HL-60/S4 treated with retinoic acid at 250 ng/mL for 4 days and 3 days (cell line): ENCODE results near the gene MITF.

ENCODE experiments used
- in situ Hi-C: fragments of 300-500 bp; cut with MboI; formaldehyde crosslinking; loops from 2 replicates; pipeline ENCODE4 v1.7.0; 2022; ENCODE audit warnings: low sequenced_read_pairs

MITF gene

GRCh38 chr3:70000028-70000410 lies 260.8 kb downstream of the MITF start:
- in situ Hi-C loops = no loop called here

GRCh38 chr3:70000563-70001081 lies 261.4 kb downstream of the MITF start:
- in situ Hi-C loops = no loop called here

GRCh38 chr3:70003119-70003518 lies 263.9 kb downstream of the MITF start:
- in situ Hi-C loops = no loop called here

GRCh38 chr3:70006089-70006488 lies 266.8 kb downstream of the MITF start:
- in situ Hi-C loops = no loop called here

GRCh38 chr3:70010346-70010745 lies 271.1 kb downstream of the MITF start:
- in situ Hi-C loops = no loop called here

GRCh38 chr3:70011582-70011981 lies 272.3 kb downstream of the MITF start:
- in situ Hi-C loops = no loop called here
